Loucy (cell line): ENCODE results near the gene PRDM2.

ENCODE experiments used
- H2AFZ ChIP-seq: fragments of 200-600 bp; sonication (generic); 2 replicates; pipeline ENCODE4 v1.6.0; 2016; ENCODE audit warnings: antibody characterized with exemption, mild to moderate bottlenecking, low read length, moderate library complexity
- H3F3A ChIP-seq: fragments of 200-600 bp; 2 replicates; pipeline ENCODE4 v1.6.0; 2016; ENCODE audit warnings: antibody characterized with exemption, low read depth, mild to moderate bottlenecking
- H3K27me3 ChIP-seq: fragments of 200-600 bp; sonication (generic); 2 replicates; pipeline ENCODE4 v1.6.1; 2014; ENCODE audit warnings: low read length, mild to moderate bottlenecking; ENCODE audit not compliant: insufficient read depth, poor library complexity, severe bottlenecking
- H3K36me3 ChIP-seq: fragments of 200-600 bp; sonication (generic); 2 replicates; pipeline ENCODE4 v1.6.1; 2016; ENCODE audit warnings: low read length; ENCODE audit not compliant: insufficient read depth
- H3K4me1 ChIP-seq: fragments of 200-600 bp; sonication (generic); 2 replicates; pipeline ENCODE4 v1.5.1; 2014; ENCODE audit warnings: low read length, mild to moderate bottlenecking; ENCODE audit not compliant: insufficient read depth, poor library complexity, severe bottlenecking
- H3K4me2 ChIP-seq: fragments of 200-600 bp; sonication (generic); 2 replicates; pipeline ENCODE4 v1.6.0; 2014; ENCODE audit warnings: antibody characterized with exemption, low read length, low read depth, mild to moderate bottlenecking; ENCODE audit not compliant: poor library complexity, severe bottlenecking
- H3K4me3 ChIP-seq: fragments of 200-600 bp; sonication (generic); 2 replicates; pipeline ENCODE4 v1.5.1; 2014; ENCODE audit warnings: low read length, mild to moderate bottlenecking, mixed read lengths; ENCODE audit not compliant: poor library complexity, severe bottlenecking
- H3K79me2 ChIP-seq: fragments of 200-600 bp; sonication (generic); 2 replicates; pipeline ENCODE4 v1.6.1; 2014; ENCODE audit warnings: low read length; ENCODE audit not compliant: insufficient read depth
- H3K9ac ChIP-seq: fragments of 200-600 bp; sonication (generic); 2 replicates; pipeline ENCODE4 v1.6.0; 2014; ENCODE audit warnings: mild to moderate bottlenecking, low read depth, low read length, moderate library complexity; ENCODE audit not compliant: poor library complexity, severe bottlenecking
- H3K9me2 ChIP-seq: fragments of 200-600 bp; sonication (generic); replicated peaks from 2 replicates; pipeline ENCODE4 v1.6.1; 2016; ENCODE audit warnings: low read depth, low read length, mixed read lengths
- H3K9me3 ChIP-seq: fragments of 200-600 bp; sonication (generic); 2 replicates; pipeline ENCODE4 v1.6.1; 2014; ENCODE audit warnings: mild to moderate bottlenecking, antibody characterized with exemption, low read length, low read depth; ENCODE audit not compliant: insufficient read depth
- H4K20me1 ChIP-seq: fragments of 200-600 bp; sonication (generic); 2 replicates; pipeline ENCODE4 v1.6.0; 2014; ENCODE audit warnings: antibody characterized with exemption, low read length, mild to moderate bottlenecking; ENCODE audit not compliant: insufficient read depth, poor library complexity, severe bottlenecking
- CTCF ChIP-seq: fragments of 200-600 bp; sonication (generic); conservative IDR thresholded peaks from 2 replicates; pipeline ENCODE4 v1.5.1; 2014; ENCODE audit warnings: mild to moderate bottlenecking, antibody characterized with exemption, low read length
- EZH2phosphoT487 ChIP-seq: fragments of 200-600 bp; IDR thresholded peaks from 2 replicates; pipeline ENCODE4 v1.6.1; 2018; ENCODE audit warnings: antibody characterized with exemption, mild to moderate bottlenecking, moderate library complexity, borderline replicate concordance

PRDM2 gene

GRCh38 chr1:13751985-13752384 is 52.0 kb downstream of the PRDM2 start:
- H4K20me1 ChIP-seq = peaks cover 72% of the 10 kb centered on the region
- no peak for TF ChIP-seq EZH2phosphoT487
- TF ChIP-seq CTCF = no peak

GRCh38 chr1:13752852-13753251 is 52.9 kb downstream of the PRDM2 start:
- peak overlapping the region; percentile 89 for H3K4me3 ChIP-seq
- H3F3A ChIP-seq = no peaks in the 10 kb centered on the region
- H3K9me3 ChIP-seq = no peaks in the 10 kb centered on the region
- H3K4me1 ChIP-seq = peaks cover 80% of the 10 kb centered on the region
- peaks cover 81% of the 10 kb centered on the region for H4K20me1 ChIP-seq
- TF ChIP-seq EZH2phosphoT487 (no peak), CTCF (no peak)
- no peaks in the 10 kb centered on the region for H3K27me3 ChIP-seq
- H3K9me2 ChIP-seq = no peaks in the 10 kb centered on the region
- H2AFZ ChIP-seq = no peak overlapping the region
- H3K79me2 ChIP-seq = peaks cover 93% of the 10 kb centered on the region
- H3K36me3 ChIP-seq = no peaks in the 10 kb centered on the region
- H3K9ac ChIP-seq = peak overlapping the region; percentile 79
- peak overlapping the region; percentile 88 for H3K4me2 ChIP-seq

More at GRCh38 chr1:13751985-13752384, 52.0 kb downstream of the PRDM2 start:
- Histone ChIP-seq H3K27me3 (no peaks in the 10 kb centered on the region), H3K4me2 (peak overlapping the region; percentile 88), H3K9me3 (no peaks in the 10 kb centered on the region), H2AFZ (no peak overlapping the region), H3K36me3 (no peaks in the 10 kb centered on the region), H3K4me1 (peaks cover 73% of the 10 kb centered on the region), H3K9ac (peak overlapping the region; percentile 79), H3F3A (no peaks in the 10 kb centered on the region), H3K79me2 (peaks cover 89% of the 10 kb centered on the region), H3K4me3 (peak overlapping the region; percentile 89), H3K9me2 (no peaks in the 10 kb centered on the region)

- Histone ChIP-seq H3K9me2 (no peaks in the 10 kb centered on the region), H3K9ac (peak overlapping the region; percentile 79), H2AFZ (no peak overlapping the region), H3K9me3 (no peaks in the 10 kb centered on the region), H3K27me3 (no peaks in the 10 kb centered on the region), H3K79me2 (peaks cover 94% of the 10 kb centered on the region), H3K4me2 (peak overlapping the region; percentile 88), H3K4me1 (peaks cover 77% of the 10 kb centered on the region), H3F3A (no peaks in the 10 kb centered on the region), H3K36me3 (no peaks in the 10 kb centered on the region), H4K20me1 (peaks cover 90% of the 10 kb centered on the region), H3K4me3 (peak overlapping the region; percentile 89)
- TF ChIP-seq EZH2phosphoT487 (no peak), CTCF (no peak)
These were observed 53.8 kb downstream of the PRDM2 start for GRCh38 chr1:13753636-13754402.
